Measurements from ENCODE around the gene TMEM26. TPM values are rescaled to one million over a fixed set of nuclear protein-coding genes. Genes with fewer than 3 reads are reported as not detected.
A peak's percentile ranks its signal among the peaks of the same experiment; 100 is the strongest.

The TMEM26 gene
- total RNA-seq, 1 donor from 2014 or later: 0.18 TPM

- no peak overlapping the region for H3K4me2 ChIP-seq (ENCODE audit: low read length)
- Mint-ChIP-seq H3K4me1 (ENCODE audit: low read depth, unreplicated experiment) (no peaks in the 10 kb centered on the region), H3K36me3 (ENCODE audit: low read depth, unreplicated experiment) (no peaks in the 10 kb centered on the region), H3K4me3 (ENCODE audit: unreplicated experiment) (no peak overlapping the region), H3K9me3 (ENCODE audit: unreplicated experiment) (no peaks in the 10 kb centered on the region), H3K27ac (ENCODE audit: unreplicated experiment) (no peak overlapping the region), H3K27me3 (ENCODE audit: low read depth, unreplicated experiment) (peaks cover 2% of the 10 kb centered on the region)
- H3K36me3 ChIP-seq (ENCODE audit: insufficient read depth, low read length): no peaks in the 10 kb centered on the region
- DNase-seq (ENCODE audit: low read depth): no peak
- no peaks in the 10 kb centered on the region for H3K27me3 ChIP-seq (ENCODE audit: insufficient read depth, low read length)
- H3K9me3 ChIP-seq (ENCODE audit: insufficient read depth, low read depth, low read length): no peaks in the 10 kb centered on the region
- no peaks in the 10 kb centered on the region for H3K4me1 ChIP-seq (ENCODE audit: insufficient read depth, low read length)
- no peak overlapping the region for H2AFZ ChIP-seq (ENCODE audit: low read depth, low read length)
- no peak overlapping the region for H3K9ac ChIP-seq (ENCODE audit: low read length)
- H4K20me1 ChIP-seq (ENCODE audit: insufficient read depth, low read length): no peaks in the 10 kb centered on the region
- no peak overlapping the region for H3K27ac ChIP-seq (ENCODE audit: low read depth, low read length)
- H3K4me3 ChIP-seq (ENCODE audit: insufficient read depth, low read depth, low read length): no peak overlapping the region
- no peak for TF ChIP-seq EZH2 (IDR thresholded peaks at IDR 0.05; ENCODE audit: insufficient read depth, low read length)
- no peak for TF ChIP-seq CTCF (IDR thresholded peaks at IDR 0.05; ENCODE audit: insufficient read depth, low read depth, low read length)
- no peaks in the 10 kb centered on the region for H3K79me2 ChIP-seq (ENCODE audit: insufficient read depth, low read length)
- FAIRE-seq: no peak
Measured at GRCh38 chr10:61492364-61492995, 39.3 kb upstream of the TMEM26 start.

- H3K9ac ChIP-seq (ENCODE audit: low read length): no peak overlapping the region
- H3K27ac ChIP-seq (ENCODE audit: low read depth, low read length): no peak overlapping the region
- Mint-ChIP-seq H3K27me3 (ENCODE audit: low read depth, unreplicated experiment) (no peaks in the 10 kb centered on the region), H3K4me3 (ENCODE audit: unreplicated experiment) (no peak overlapping the region), H3K36me3 (ENCODE audit: low read depth, unreplicated experiment) (no peaks in the 10 kb centered on the region), H3K27ac (ENCODE audit: unreplicated experiment) (no peak overlapping the region), H3K9me3 (ENCODE audit: unreplicated experiment) (no peaks in the 10 kb centered on the region), H3K4me1 (ENCODE audit: low read depth, unreplicated experiment) (no peaks in the 10 kb centered on the region)
- H3K79me2 ChIP-seq (ENCODE audit: insufficient read depth, low read length): no peaks in the 10 kb centered on the region
- H3K27me3 ChIP-seq (ENCODE audit: insufficient read depth, low read length): no peaks in the 10 kb centered on the region
- H3K36me3 ChIP-seq (ENCODE audit: insufficient read depth, low read length): no peaks in the 10 kb centered on the region
- H3K9me3 ChIP-seq (ENCODE audit: insufficient read depth, low read depth, low read length): no peaks in the 10 kb centered on the region
- FAIRE-seq: peak; percentile 39
- TF ChIP-seq CTCF (IDR thresholded peaks at IDR 0.05; ENCODE audit: insufficient read depth, low read depth, low read length): no peak
- peak overlapping the region; percentile 12 for H3K4me2 ChIP-seq (ENCODE audit: low read length)
- H3K4me1 ChIP-seq (ENCODE audit: insufficient read depth, low read length): no peaks in the 10 kb centered on the region
- H3K4me3 ChIP-seq (ENCODE audit: insufficient read depth, low read depth, low read length): no peak overlapping the region
- DNase-seq (ENCODE audit: low read depth): peak; percentile 57
- H4K20me1 ChIP-seq (ENCODE audit: insufficient read depth, low read length): no peaks in the 10 kb centered on the region
- no peak overlapping the region for H2AFZ ChIP-seq (ENCODE audit: low read depth, low read length)
Measured at GRCh38 chr10:61487506-61487905, 34.3 kb upstream of the TMEM26 start.

GRCh38 chr10:61486738-61487396, 33.7 kb upstream of the TMEM26 start:
- Histone ChIP-seq H3K9me3 (ENCODE audit: insufficient read depth, low read depth, low read length) (no peaks in the 10 kb centered on the region), H3K4me3 (ENCODE audit: insufficient read depth, low read depth, low read length) (no peak overlapping the region), H3K79me2 (ENCODE audit: insufficient read depth, low read length) (no peaks in the 10 kb centered on the region), H3K9ac (ENCODE audit: low read length) (no peak overlapping the region), H4K20me1 (ENCODE audit: insufficient read depth, low read length) (no peaks in the 10 kb centered on the region), H3K36me3 (ENCODE audit: insufficient read depth, low read length) (no peaks in the 10 kb centered on the region), H3K4me2 (ENCODE audit: low read length) (peak overlapping the region; percentile 12), H3K4me1 (ENCODE audit: insufficient read depth, low read length) (no peaks in the 10 kb centered on the region), H3K27ac (ENCODE audit: low read depth, low read length) (no peak overlapping the region), H2AFZ (ENCODE audit: low read depth, low read length) (no peak overlapping the region), H3K27me3 (ENCODE audit: insufficient read depth, low read length) (no peaks in the 10 kb centered on the region)
- Mint-ChIP-seq H3K4me3 (ENCODE audit: unreplicated experiment) (no peak overlapping the region), H3K4me1 (ENCODE audit: low read depth, unreplicated experiment) (no peaks in the 10 kb centered on the region), H3K9me3 (ENCODE audit: unreplicated experiment) (no peaks in the 10 kb centered on the region), H3K27me3 (ENCODE audit: low read depth, unreplicated experiment) (no peaks in the 10 kb centered on the region), H3K36me3 (ENCODE audit: low read depth, unreplicated experiment) (no peaks in the 10 kb centered on the region), H3K27ac (ENCODE audit: unreplicated experiment) (no peak overlapping the region)
- FAIRE-seq (no peak), DNase-seq (ENCODE audit: low read depth) (no peak)
- no peak for TF ChIP-seq EZH2 (IDR thresholded peaks at IDR 0.05; ENCODE audit: insufficient read depth, low read length)
- no peak for TF ChIP-seq CTCF (IDR thresholded peaks at IDR 0.05; ENCODE audit: insufficient read depth, low read depth, low read length)
